GM18508 (cell line): ENCODE measurements around the gene SMIM23.
"Not testable (repeated sequence)": the region's sequence is repeated elsewhere in the genome, so short reads cannot be mapped to it uniquely, and the experiment has no call there.

Source experiments
- ATAC-seq: cut with Tn5 transposase; IDR thresholded peaks from one replicate; pipeline ENCODE4 v1.9.1; 2021; ENCODE audit warnings: moderate number of reproducible peaks; ENCODE audit not compliant: insufficient read depth, unreplicated experiment

Gene SMIM23

GRCh38 chr5:171771856-171772255 is 13.8 kb upstream of the SMIM23 start:
- ATAC-seq, result no peak

DNA sequence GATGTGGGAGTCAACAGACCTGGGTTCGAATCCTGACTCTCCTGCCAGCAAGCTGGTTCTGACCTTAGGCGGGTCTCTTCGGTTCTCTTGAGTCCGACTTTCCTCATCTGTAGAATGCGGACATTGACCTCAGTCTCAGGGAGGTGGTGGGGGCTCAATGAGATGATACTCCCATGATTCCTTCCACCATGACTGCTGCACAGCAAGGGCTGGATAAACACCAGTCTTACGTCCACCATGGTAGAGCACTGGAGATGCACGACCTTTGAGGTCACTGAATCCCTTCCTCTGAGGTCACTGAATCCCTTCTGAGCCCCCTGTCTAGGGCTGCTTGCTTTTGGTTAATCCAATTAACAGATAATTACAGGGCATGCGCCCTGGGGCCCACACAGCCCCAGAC is 12.5 kb upstream of the SMIM23 start:
- ATAC-seq, result no peak

GRCh38 chr5:171774418-171774817 is 11.2 kb upstream of the SMIM23 start:
- no peak for ATAC-seq

DNA sequence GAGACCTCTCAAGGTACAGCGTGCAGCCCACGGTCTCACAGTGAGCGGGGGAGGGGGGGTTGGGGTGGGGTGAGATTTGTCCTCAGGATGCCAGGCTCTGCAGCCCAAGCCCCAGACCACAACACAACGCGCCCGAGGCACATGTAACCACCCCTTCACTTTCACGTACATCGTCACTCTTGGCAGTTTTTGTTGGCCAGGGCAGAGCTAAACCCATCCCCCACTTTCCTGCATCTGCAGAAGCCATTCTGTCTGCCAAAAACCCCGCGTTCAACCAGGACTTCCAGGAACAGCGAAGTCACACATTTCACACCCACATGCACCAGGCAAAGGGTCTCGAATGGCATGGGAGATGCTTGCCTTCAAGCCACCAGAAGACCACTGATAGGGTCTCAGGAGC is 9.4 kb upstream of the SMIM23 start:
- no peak for ATAC-seq

DNA sequence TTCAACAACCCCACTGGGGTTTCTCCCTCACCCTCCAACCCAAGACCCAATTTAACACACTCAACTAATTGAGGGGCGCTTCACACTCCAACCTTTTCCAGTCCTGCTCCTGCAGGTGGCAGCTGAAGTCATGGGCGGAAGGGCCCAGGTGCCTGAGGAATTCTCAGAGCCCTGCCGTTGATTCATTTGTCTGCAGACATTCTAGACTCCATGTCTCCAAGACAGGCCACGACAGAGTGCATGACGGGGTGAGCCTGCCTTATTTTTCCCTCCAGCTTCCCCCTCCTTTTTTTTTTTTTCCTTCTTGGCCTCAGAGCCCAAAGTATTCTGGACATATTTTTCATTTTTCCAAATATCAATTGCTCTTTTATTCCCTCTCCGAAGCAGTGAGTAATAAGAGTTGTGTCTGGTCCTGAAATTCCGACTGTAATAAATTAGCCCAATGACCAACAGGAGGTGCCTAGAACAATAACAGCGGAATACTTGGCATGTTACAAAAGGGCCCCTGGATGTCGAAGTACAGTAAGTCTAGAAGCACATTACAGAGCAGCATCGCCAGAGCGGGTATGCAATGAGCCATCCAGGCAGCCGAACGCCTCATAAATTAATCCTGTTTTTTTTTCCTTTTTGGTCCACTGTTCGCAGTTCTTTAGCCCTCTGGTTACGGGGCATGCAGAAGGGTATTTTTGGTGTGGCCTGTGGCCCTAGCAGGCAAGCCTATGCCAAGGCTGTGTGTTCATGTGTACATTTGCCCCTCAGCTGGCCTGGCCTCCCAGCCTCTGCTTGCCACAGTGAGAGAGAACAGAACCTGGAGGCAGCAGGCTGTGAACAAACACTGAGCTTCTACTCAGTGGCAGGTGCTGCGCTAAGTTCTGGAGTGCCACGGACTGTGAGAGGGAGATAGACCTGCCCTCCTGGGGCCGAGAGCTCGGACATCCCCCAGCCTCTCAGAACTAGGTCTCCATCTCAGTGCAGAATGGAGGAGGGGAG is 8.6 kb upstream of the SMIM23 start:
- no peak for ATAC-seq

DNA sequence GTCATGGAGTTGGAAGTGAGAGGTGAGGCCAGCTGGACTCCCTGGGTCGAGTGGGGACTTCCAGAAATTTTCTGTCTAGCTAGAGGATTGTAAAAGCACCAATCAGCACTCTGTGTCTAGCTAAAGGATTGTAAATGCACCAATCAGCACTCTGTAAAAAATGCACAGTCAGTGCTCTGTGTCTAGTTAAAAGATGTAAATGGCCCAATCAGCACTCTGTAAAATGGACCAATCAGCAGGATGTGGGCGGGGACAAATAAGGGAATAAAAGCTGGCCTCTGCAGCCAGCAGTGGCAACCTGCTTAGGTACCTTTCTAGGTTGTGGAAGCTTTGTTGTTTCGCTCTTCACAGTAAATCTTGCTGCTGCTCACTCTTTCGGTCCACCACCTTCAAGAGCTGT is 3.9 kb upstream of the SMIM23 start:
- not testable (repeated sequence) for ATAC-seq

DNA sequence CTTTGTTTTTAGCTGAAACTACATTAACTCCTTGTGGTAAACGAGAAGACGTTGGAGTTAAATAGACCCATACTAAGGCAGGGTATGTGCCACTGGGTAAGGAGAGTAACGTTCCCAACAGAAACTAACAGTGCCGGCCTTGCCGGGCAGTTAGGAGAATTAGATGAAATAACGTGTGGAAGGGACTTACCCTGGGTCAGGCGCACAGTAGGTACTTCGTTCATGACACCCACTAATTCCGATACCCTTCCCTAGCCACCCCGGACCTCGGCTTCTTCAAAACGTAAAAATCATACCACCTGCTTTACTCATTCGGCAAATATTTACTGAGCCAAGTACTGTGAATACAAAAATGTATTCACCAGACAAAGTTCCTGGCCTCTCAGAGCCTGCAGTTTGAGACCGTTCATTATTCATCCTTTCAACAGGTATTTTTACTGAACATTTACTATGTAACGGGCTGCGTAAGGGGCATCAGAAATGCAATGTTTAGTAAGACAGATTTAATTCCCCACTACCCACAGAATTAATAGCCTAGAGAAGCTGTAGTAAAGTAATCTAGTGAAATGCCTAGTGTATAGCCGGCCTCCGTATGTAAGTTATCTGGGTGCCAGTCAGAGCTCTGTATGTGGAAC is 3.2 kb upstream of the SMIM23 start:
- no peak for ATAC-seq

- ATAC-seq, result no peak
These were observed 2.6 kb upstream of the SMIM23 start for GRCh38 chr5:171783051-171783450.

DNA sequence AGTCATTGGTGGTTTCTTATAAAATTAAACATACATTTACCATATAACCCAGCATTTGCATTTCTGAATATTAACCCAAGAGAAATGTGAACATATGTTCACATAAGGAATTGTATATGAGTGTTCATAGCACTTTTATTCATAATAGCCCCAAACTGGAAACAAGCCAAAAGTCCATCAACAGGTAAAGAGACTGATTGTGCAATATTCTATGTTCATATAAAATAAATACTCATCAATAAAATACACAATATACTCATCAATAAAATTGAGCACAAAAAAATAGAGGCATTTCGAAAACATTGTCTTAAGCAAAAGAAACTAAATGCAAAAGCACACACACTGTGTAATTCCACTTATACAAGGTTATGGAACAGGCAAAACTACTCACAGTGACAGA is 3.7 kb downstream of the SMIM23 start:
- no peak for ATAC-seq

GRCh38 chr5:171790408-171790807 is 4.8 kb downstream of the SMIM23 start:
- ATAC-seq, result no peak

DNA sequence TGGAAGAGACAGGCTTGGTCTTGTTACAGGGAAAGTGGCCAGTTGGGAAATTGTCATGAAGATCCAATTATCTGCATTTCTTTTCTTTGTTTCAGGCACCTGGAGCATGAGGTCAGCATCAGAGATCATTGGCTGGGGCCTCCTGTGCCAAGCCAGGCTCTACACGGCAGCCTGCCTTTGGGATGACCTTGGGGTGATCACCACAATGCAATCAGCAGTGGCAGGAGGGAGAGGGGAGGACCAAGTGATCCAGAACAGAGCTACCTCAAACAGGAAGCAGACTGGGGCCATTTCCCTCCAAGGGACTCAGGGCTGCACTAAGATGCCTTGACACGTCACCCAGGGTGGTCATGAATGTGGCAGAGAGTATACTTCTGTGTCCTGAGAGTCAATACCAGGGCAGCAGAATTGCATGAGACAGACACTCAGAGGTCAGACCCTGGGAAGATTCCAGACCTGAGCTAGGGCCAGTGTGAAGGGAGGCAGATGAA is 8.9 kb downstream of the SMIM23 start:
- no peak for ATAC-seq

DNA sequence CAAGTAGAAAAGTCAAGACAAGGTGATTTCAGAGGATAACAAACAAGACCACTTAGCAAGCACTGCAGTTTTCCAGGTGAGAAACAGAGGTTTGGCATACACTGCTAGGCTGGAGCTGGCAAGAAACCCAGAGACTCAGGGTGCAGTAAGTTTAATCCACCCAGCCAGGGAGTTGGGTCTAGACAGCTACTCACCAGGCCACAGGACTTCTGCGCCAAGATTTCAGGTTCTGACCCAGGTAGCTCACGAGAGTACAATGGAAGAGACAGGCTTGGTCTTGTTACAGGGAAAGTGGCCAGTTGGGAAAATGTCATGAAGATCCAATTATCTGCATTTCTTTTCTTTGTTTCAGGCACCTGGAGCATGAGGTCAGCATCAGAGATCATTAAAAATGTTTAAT is 9.8 kb downstream of the SMIM23 start:
- ATAC-seq, result no peak

GRCh38 chr5:171796436-171796835 is 10.8 kb downstream of the SMIM23 start:
- ATAC-seq, result no peak

DNA sequence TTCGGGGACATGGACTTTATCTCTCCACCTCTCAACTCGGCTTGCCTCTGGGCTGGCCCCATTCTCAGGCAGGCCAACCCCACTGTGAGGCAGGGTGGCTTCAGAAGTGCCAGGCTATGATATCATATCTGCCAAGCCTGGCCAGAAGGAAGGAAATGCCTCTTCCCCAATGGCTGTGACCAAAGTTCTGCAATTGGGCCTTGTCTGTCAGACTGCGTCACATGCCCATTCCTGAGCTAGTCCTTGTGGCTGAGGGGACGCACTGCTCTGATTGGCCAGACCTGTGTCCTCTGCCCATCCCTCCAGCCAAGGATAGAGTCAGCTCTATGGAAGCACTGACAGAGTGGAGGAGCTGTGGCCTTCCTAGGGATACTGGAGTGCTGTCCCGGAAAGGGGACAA is 11.9 kb downstream of the SMIM23 start:
- ATAC-seq, result no peak

- ATAC-seq, result no peak
These were observed 12.8 kb downstream of the SMIM23 start for GRCh38 chr5:171798418-171798817.

GRCh38 chr5:171801839-171802238 is 16.2 kb downstream of the SMIM23 start:
- no peak for ATAC-seq

GRCh38 chr5:171805746-171806145 is 20.1 kb downstream of the SMIM23 start:
- ATAC-seq, result no peak

- ATAC-seq, result no peak
These were observed 21.5 kb downstream of the SMIM23 start for GRCh38 chr5:171806976-171807747.

DNA sequence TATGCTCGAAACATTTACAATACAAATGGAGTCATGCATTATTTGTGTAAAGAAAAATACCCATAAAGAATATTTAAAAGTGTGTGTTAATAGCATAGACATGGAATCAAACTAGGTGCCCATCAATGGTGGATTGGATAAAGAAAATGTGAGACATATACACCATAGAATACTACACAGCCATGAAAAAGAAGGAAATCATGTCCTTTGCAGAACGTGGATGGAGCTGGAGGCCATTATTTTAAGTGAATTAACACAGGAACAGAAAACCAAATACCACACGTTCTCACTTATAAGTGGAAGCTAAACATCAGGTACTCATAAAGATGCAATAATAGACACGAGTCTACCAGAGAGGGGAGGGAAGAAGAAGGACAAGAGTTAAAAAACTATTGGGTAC is 22.8 kb downstream of the SMIM23 start:
- no peak for ATAC-seq

DNA sequence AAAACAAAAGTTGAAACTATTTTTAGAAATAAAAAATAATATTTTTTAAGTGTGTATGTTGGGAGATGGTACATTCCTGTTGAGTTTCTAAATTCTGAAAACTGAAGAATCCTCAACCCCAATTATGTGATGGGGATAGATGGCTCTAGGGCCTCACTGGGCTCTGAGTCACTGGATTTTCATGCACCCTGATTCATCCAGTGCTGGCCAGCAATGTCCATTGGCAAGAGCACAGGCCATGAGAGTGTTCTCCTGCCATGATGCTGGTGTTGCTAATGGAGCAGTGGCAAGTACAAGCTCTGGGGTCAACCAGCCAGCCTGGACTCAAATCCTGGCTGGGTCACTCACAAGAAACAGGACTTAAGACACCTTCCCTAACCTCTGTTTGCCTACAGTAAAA is 23.3 kb downstream of the SMIM23 start:
- no peak for ATAC-seq

- no peak for ATAC-seq
These were observed 24.6 kb downstream of the SMIM23 start for GRCh38 chr5:171810227-171810626.
